Chondrocyte (in vitro differentiated cells): ENCODE data around the gene MLST8. TPM values are rescaled to one million over a fixed set of nuclear protein-coding genes. Genes with fewer than 3 reads are reported as not detected.

Source experiments
- DNase-seq: peaks from one replicate; pipeline ENCODE4 v3.0.0; 2021; ENCODE audit warnings: mixed read lengths, low spot score
- H3K27ac Mint-ChIP-seq: one replicate; pipeline ENCODE4 v1.8.0; 2021; ENCODE audit warnings: mild to moderate bottlenecking, moderate library complexity, mixed read lengths; ENCODE audit not compliant: unreplicated experiment
- H3K27me3 Mint-ChIP-seq: 2 replicates; pipeline ENCODE4 v1.8.0; 2021; ENCODE audit warnings: low read depth, mixed read lengths
- H3K36me3 Mint-ChIP-seq: 2 replicates; pipeline ENCODE4 v1.8.0; 2021; ENCODE audit warnings: low read depth, mixed read lengths
- H3K4me1 Mint-ChIP-seq: 2 replicates; pipeline ENCODE4 v1.8.0; 2021; ENCODE audit warnings: low read depth, mild to moderate bottlenecking, mixed read lengths
- H3K4me3 Mint-ChIP-seq: one replicate; pipeline ENCODE4 v1.8.0; 2021; ENCODE audit warnings: mild to moderate bottlenecking, moderate library complexity, mixed read lengths; ENCODE audit not compliant: unreplicated experiment
- H3K9me3 Mint-ChIP-seq: 2 replicates; pipeline ENCODE4 v1.8.0; 2021; ENCODE audit warnings: low read depth, mixed read lengths
- CTCF ChIP-seq: fragments of 200-600 bp; sonication (generic); IDR thresholded peaks from 2 replicates; pipeline ENCODE4 v1.5.0; 2021; ENCODE audit warnings: antibody characterized with exemption, mild to moderate bottlenecking, moderate library complexity
- total RNA-seq: library from RNA; stranded (reverse); gene quantifications from 3 replicates; pipeline ENCODE4 v1.2.1, GENCODE V29; 2021

MLST8 gene
- total RNA-seq, 1 donor from 2014 or later, result 37.1 TPM

GRCh38 chr16:2178321-2179106 lies 26.7 kb upstream of the MLST8 start:
- Mint-ChIP-seq H3K27ac (no peak overlapping the region), H3K27me3 (no peaks in the 10 kb centered on the region), H3K4me1 (no peaks in the 10 kb centered on the region), H3K36me3 (peaks cover 12% of the 10 kb centered on the region), H3K4me3 (no peak overlapping the region), H3K9me3 (no peaks in the 10 kb centered on the region)
- DNase-seq, result no peak
- TF ChIP-seq CTCF, result no peak

GRCh38 chr16:2179107-2179501 lies 26.1 kb upstream of the MLST8 start:
- Mint-ChIP-seq H3K4me1 (no peaks in the 10 kb centered on the region), H3K27me3 (no peaks in the 10 kb centered on the region), H3K36me3 (peaks cover 10% of the 10 kb centered on the region), H3K4me3 (no peak overlapping the region), H3K27ac (no peak overlapping the region), H3K9me3 (no peaks in the 10 kb centered on the region)
- TF ChIP-seq CTCF, result no peak
- no peak for DNase-seq

GRCh38 chr16:2179576-2179975 lies 25.7 kb upstream of the MLST8 start:
- peaks cover 8% of the 10 kb centered on the region for H3K36me3 Mint-ChIP-seq
- H3K4me1 Mint-ChIP-seq, result no peaks in the 10 kb centered on the region
- no peak for TF ChIP-seq CTCF
- H3K27ac Mint-ChIP-seq, result no peak overlapping the region
- no peaks in the 10 kb centered on the region for H3K27me3 Mint-ChIP-seq
- no peak overlapping the region for H3K4me3 Mint-ChIP-seq
- DNase-seq, result no peak
- no peaks in the 10 kb centered on the region for H3K9me3 Mint-ChIP-seq

- H3K4me3 Mint-ChIP-seq, result no peak overlapping the region
- H3K27ac Mint-ChIP-seq, result no peak overlapping the region
- H3K4me1 Mint-ChIP-seq, result no peaks in the 10 kb centered on the region
- no peak for TF ChIP-seq CTCF
- no peaks in the 10 kb centered on the region for H3K9me3 Mint-ChIP-seq
- DNase-seq, result no peak
- peaks cover 8% of the 10 kb centered on the region for H3K36me3 Mint-ChIP-seq
- no peaks in the 10 kb centered on the region for H3K27me3 Mint-ChIP-seq
These were observed 24.8 kb upstream of the MLST8 start for GRCh38 chr16:2180461-2180860.

GRCh38 chr16:2180962-2181923 lies 24.0 kb upstream of the MLST8 start:
- H3K27ac Mint-ChIP-seq, result no peak overlapping the region
- H3K27me3 Mint-ChIP-seq, result no peaks in the 10 kb centered on the region
- peaks cover 4% of the 10 kb centered on the region for H3K36me3 Mint-ChIP-seq
- H3K9me3 Mint-ChIP-seq, result no peaks in the 10 kb centered on the region
- H3K4me1 Mint-ChIP-seq, result no peaks in the 10 kb centered on the region
- no peak for TF ChIP-seq CTCF
- no peak overlapping the region for H3K4me3 Mint-ChIP-seq
- DNase-seq, result no peak
